ENCODE results near the gene MRLN. TPM values are rescaled to one million over a fixed set of nuclear protein-coding genes. Genes with fewer than 3 reads are reported as not detected.
"Not testable (repeated sequence)": the region's sequence is repeated elsewhere in the genome, so short reads cannot be mapped to it uniquely, and the experiment has no call there.

Gene MRLN
- polyA plus RNA-seq, 1 of the 3 experiments (the other 2 are of a cell fraction): not detected

DNA sequence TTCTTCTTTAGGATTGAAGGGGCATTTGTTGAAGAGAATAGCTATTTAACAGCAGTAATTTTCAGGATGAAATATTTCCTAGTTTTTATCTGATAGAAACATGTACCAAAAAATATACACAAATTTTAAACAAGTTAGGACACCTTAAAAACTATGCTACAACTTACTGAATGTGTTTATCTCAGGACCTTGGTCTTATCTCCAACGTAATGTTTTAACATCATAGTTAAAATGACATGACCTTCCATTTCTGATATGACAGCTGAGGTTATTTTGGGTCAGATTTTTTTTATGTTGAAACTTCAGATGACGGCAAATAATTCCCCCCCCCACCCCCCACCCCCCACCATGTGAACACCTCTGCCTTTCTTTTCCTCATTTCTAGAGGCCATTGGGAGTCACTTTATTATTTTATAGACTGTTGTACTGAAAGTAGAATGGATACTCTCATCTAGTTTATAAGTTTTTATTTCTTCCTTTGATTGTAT lies 8.0 kb downstream of the MRLN start:
- no peak overlapping the region for H3K4me2 ChIP-seq
- H2AFZ ChIP-seq (ENCODE audit: low read depth): no peak overlapping the region
- TF ChIP-seq, protein P1, sequence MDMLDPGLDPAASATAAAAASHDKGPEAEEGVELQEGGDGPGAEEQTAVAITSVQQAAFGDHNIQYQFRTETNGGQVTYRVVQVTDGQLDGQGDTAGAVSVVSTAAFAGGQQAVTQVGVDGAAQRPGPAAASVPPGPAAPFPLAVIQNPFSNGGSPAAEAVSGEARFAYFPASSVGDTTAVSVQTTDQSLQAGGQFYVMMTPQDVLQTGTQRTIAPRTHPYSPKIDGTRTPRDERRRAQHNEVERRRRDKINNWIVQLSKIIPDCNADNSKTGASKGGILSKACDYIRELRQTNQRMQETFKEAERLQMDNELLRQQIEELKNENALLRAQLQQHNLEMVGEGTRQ (IDR thresholded peaks at IDR 0.05; ENCODE audit: borderline replicate concordance, low read depth, low read length): no peak
- TF ChIP-seq FOXM1 (IDR thresholded peaks at IDR 0.05; ENCODE audit: low read depth): no peak
- no peak for TF ChIP-seq MEF2A (IDR thresholded peaks at IDR 0.05; ENCODE audit: borderline replicate concordance, low read depth)
- TF ChIP-seq RCOR1 (IDR thresholded peaks at IDR 0.05; ENCODE audit: low read length): no peak
- TF ChIP-seq FOSL2 (IDR thresholded peaks at IDR 0.05; ENCODE audit: borderline replicate concordance, low read depth): no peak
- TF ChIP-seq NRF1 (IDR thresholded peaks at IDR 0.05; ENCODE audit: low read depth, low read length): no peak
- TF ChIP-seq, protein P2, sequence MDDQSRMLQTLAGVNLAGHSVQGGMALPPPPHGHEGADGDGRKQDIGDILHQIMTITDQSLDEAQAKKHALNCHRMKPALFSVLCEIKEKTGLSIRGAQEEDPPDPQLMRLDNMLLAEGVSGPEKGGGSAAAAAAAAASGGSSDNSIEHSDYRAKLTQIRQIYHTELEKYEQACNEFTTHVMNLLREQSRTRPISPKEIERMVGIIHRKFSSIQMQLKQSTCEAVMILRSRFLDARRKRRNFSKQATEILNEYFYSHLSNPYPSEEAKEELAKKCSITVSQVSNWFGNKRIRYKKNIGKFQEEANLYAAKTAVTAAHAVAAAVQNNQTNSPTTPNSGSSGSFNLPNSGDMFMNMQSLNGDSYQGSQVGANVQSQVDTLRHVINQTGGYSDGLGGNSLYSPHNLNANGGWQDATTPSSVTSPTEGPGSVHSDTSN (IDR thresholded peaks at IDR 0.05): no peak
- no peak for TF ChIP-seq YY1 (IDR thresholded peaks at IDR 0.05; ENCODE audit: low read depth)
- TF ChIP-seq RFX5 (IDR thresholded peaks at IDR 0.05; ENCODE audit: low read length): no peak
- TF ChIP-seq ELF1 (IDR thresholded peaks at IDR 0.05): no peak
- TF ChIP-seq, protein P3, sequence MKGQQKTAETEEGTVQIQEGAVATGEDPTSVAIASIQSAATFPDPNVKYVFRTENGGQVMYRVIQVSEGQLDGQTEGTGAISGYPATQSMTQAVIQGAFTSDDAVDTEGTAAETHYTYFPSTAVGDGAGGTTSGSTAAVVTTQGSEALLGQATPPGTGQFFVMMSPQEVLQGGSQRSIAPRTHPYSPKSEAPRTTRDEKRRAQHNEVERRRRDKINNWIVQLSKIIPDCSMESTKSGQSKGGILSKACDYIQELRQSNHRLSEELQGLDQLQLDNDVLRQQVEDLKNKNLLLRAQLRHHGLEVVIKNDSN (IDR thresholded peaks at IDR 0.05; ENCODE audit: borderline replicate concordance, low read depth): no peak
- TF ChIP-seq SMC3 (IDR thresholded peaks at IDR 0.05; ENCODE audit: low read depth, low read length): no peak
- no peak overlapping the region for H3K4me3 ChIP-seq (ENCODE audit: low read depth in 2 of 2, low read length in 1 of 2)
- no peaks in the 10 kb centered on the region for H3K4me1 ChIP-seq (ENCODE audit: control insufficient read depth in 1 of 2, insufficient read depth in 2 of 2, low read depth in 1 of 2, low read length in 1 of 2)
- no peaks in the 10 kb centered on the region for H3K36me3 ChIP-seq (replicated peaks in 1 of 2; ENCODE audit: control insufficient read depth in 1 of 2, insufficient read depth in 2 of 2, low read length in 1 of 2)
- no peaks in the 10 kb centered on the region for H3F3A ChIP-seq (replicated peaks; ENCODE audit: insufficient read depth)
- H3K27me3 ChIP-seq (ENCODE audit: insufficient read depth): no peaks in the 10 kb centered on the region; the same call in 1 of the 2 replicates
- 90% methylated on average over 2 of the region's 2 CpGs for WGBS (ENCODE audit: low lambda C conversion rate)
- CTCF ChIA-PET: no interaction called here
- no peak overlapping the region for H3K27ac ChIP-seq (ENCODE audit: low read depth in 2 of 2, low read length in 1 of 2)
- no peaks in the 10 kb centered on the region for H3K9me3 ChIP-seq
- no peak for DNase-seq
- H3K9ac ChIP-seq: no peak overlapping the region
- H3K9me2 ChIP-seq: no peaks in the 10 kb centered on the region
- POLR2A ChIA-PET: no interaction called here
- no peaks in the 10 kb centered on the region for H4K20me1 ChIP-seq (ENCODE audit: insufficient read depth)
- no peaks in the 10 kb centered on the region for H3K79me2 ChIP-seq (ENCODE audit: insufficient read depth)

DNA sequence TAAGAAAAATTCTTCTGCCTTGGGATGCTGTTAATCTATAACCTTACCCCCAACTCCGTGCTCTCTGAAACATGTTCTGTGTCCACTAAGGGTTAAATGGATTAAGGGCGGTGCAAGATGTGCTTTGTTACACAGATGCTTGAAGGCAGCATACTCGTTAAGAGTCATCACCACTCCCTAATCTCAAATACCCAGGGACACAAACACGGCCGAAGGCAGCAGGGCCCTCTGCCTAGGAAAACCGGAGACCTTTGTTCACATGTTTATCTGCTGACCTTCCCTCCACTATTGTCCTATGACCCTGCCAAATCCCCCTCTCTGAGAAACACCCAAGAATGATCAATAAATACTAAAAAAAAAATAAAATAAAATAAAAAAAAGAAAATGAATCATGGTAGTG lies 8.5 kb downstream of the MRLN start:
- H3K27me3 ChIP-seq (ENCODE audit: insufficient read depth); H3K9ac ChIP-seq; H3K36me3 ChIP-seq (replicated peaks in 1 of 2; ENCODE audit: control insufficient read depth in 1 of 2, insufficient read depth in 2 of 2, low read length in 1 of 2); H3F3A ChIP-seq (replicated peaks; ENCODE audit: insufficient read depth); H3K27ac ChIP-seq (ENCODE audit: low read depth in 2 of 2, low read length in 1 of 2); H2AFZ ChIP-seq (ENCODE audit: low read depth); H3K4me2 ChIP-seq; CTCF ChIA-PET; POLR2A ChIA-PET; H3K4me3 ChIP-seq (ENCODE audit: low read depth in 2 of 2, low read length in 1 of 2); H3K4me1 ChIP-seq (ENCODE audit: control insufficient read depth in 1 of 2, insufficient read depth in 2 of 2, low read depth in 1 of 2, low read length in 1 of 2); DNase-seq; H3K79me2 ChIP-seq (ENCODE audit: insufficient read depth); H3K9me2 ChIP-seq; H4K20me1 ChIP-seq (ENCODE audit: insufficient read depth); H3K9me3 ChIP-seq: not testable (repeated sequence)
- 56% methylated on average over 6 of the region's 6 CpGs for WGBS (ENCODE audit: low lambda C conversion rate)

DNA sequence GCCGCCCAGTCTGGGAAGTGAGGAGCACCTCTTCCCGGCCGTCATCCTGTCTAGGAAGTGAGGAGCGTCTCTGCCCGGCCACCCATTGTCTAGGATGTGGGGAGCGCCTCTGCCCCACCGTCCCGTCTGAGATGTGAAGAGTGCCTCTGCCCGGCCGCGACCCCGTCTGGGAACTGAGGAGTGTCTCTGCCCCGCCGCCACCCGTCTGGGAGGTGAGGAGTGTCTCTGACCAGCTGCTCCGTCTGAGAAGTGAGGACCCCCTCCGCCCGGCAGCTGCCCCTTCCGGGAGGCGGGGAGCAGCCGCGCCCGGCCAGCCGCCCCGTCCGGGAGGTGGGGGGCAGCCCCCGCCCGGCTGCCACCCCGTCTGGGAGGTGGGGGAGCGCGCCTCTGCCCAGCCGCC lies 9.1 kb downstream of the MRLN start:
- WGBS (ENCODE audit: low lambda C conversion rate): 82% methylated on average over 17 of the region's 32 CpGs
- DNase-seq; H3K9me2 ChIP-seq; CTCF ChIA-PET; H3K27ac ChIP-seq (ENCODE audit: low read depth in 2 of 2, low read length in 1 of 2); H3K27me3 ChIP-seq (ENCODE audit: insufficient read depth); H3F3A ChIP-seq (replicated peaks; ENCODE audit: insufficient read depth); H3K36me3 ChIP-seq (replicated peaks in 1 of 2; ENCODE audit: control insufficient read depth in 1 of 2, insufficient read depth in 2 of 2, low read length in 1 of 2); H3K9me3 ChIP-seq; H3K9ac ChIP-seq; POLR2A ChIA-PET; H2AFZ ChIP-seq (ENCODE audit: low read depth); H3K4me3 ChIP-seq (ENCODE audit: low read depth in 2 of 2, low read length in 1 of 2); H3K79me2 ChIP-seq (ENCODE audit: insufficient read depth); H3K4me1 ChIP-seq (ENCODE audit: control insufficient read depth in 1 of 2, insufficient read depth in 2 of 2, low read depth in 1 of 2, low read length in 1 of 2); H4K20me1 ChIP-seq (ENCODE audit: insufficient read depth); H3K4me2 ChIP-seq: not testable (repeated sequence)

Data from SK-N-SH (cell line).